ENCODE measurements around the gene PIGU. TPM values are rescaled to one million over a fixed set of nuclear protein-coding genes. Genes with fewer than 3 reads are reported as not detected.

PIGU gene
- total RNA-seq, 1 donor: 9.0 TPM

- H3K79me2 ChIP-seq (ENCODE audit: insufficient read depth, low read length): no peaks in the 10 kb centered on the region
- no peak overlapping the region for H3K4me2 ChIP-seq (ENCODE audit: insufficient read depth, low read length)
- TF ChIP-seq CTCF (IDR thresholded peaks at IDR 0.05; ENCODE audit: extremely low read depth, low read depth, low read length): no peak
- H3K27ac ChIP-seq (ENCODE audit: low read depth, low read length): no peak overlapping the region
- H3K9me3 ChIP-seq (ENCODE audit: low read depth, low read length): no peaks in the 10 kb centered on the region
- no peak overlapping the region for H3K4me3 ChIP-seq (ENCODE audit: insufficient read depth, low read length)
- no peaks in the 10 kb centered on the region for H4K20me1 ChIP-seq (ENCODE audit: insufficient read depth, low read length)
- no peak for DNase-seq (ENCODE audit: insufficient read length, low spot score, missing footprints)
- H2AFZ ChIP-seq (ENCODE audit: low read length): no peak overlapping the region
- no peaks in the 10 kb centered on the region for H3K27me3 ChIP-seq (ENCODE audit: insufficient read depth, low read length)
- H3K4me1 ChIP-seq (ENCODE audit: insufficient read depth, low read length): no peaks in the 10 kb centered on the region
- H3K36me3 ChIP-seq (ENCODE audit: insufficient read depth, low read length): no peaks in the 10 kb centered on the region
Measured at GRCh38 chr20:34654207-34654744, 22.6 kb downstream of the PIGU start.

- Histone ChIP-seq H4K20me1 (ENCODE audit: insufficient read depth, low read length) (no peaks in the 10 kb centered on the region), H3K9me3 (ENCODE audit: low read depth, low read length) (no peaks in the 10 kb centered on the region), H3K4me3 (ENCODE audit: insufficient read depth, low read length) (no peak overlapping the region), H3K79me2 (ENCODE audit: insufficient read depth, low read length) (no peaks in the 10 kb centered on the region), H3K27me3 (ENCODE audit: insufficient read depth, low read length) (no peaks in the 10 kb centered on the region), H3K4me2 (ENCODE audit: insufficient read depth, low read length) (no peak overlapping the region), H2AFZ (ENCODE audit: low read length) (no peak overlapping the region), H3K4me1 (ENCODE audit: insufficient read depth, low read length) (no peaks in the 10 kb centered on the region), H3K27ac (ENCODE audit: low read depth, low read length) (no peak overlapping the region), H3K36me3 (ENCODE audit: insufficient read depth, low read length) (no peaks in the 10 kb centered on the region)
- no peak for TF ChIP-seq CTCF (IDR thresholded peaks at IDR 0.05; ENCODE audit: extremely low read depth, low read depth, low read length)
- no peak for DNase-seq (ENCODE audit: insufficient read length, low spot score, missing footprints)
Measured at GRCh38 chr20:34651200-34651599, 25.7 kb downstream of the PIGU start.

GRCh38 chr20:34647737-34648136 is 29.2 kb downstream of the PIGU start:
- Histone ChIP-seq H3K9me3 (ENCODE audit: low read depth, low read length) (no peaks in the 10 kb centered on the region), H3K27me3 (ENCODE audit: insufficient read depth, low read length) (no peaks in the 10 kb centered on the region), H3K4me3 (ENCODE audit: insufficient read depth, low read length) (no peak overlapping the region), H3K4me2 (ENCODE audit: insufficient read depth, low read length) (no peak overlapping the region), H3K36me3 (ENCODE audit: insufficient read depth, low read length) (no peaks in the 10 kb centered on the region), H4K20me1 (ENCODE audit: insufficient read depth, low read length) (no peaks in the 10 kb centered on the region), H3K4me1 (ENCODE audit: insufficient read depth, low read length) (peaks cover 8% of the 10 kb centered on the region), H2AFZ (ENCODE audit: low read length) (no peak overlapping the region), H3K79me2 (ENCODE audit: insufficient read depth, low read length) (no peaks in the 10 kb centered on the region), H3K27ac (ENCODE audit: low read depth, low read length) (no peak overlapping the region)
- DNase-seq (ENCODE audit: insufficient read length, low spot score, missing footprints): no peak
- TF ChIP-seq CTCF (IDR thresholded peaks at IDR 0.05; ENCODE audit: extremely low read depth, low read depth, low read length): no peak

- Histone ChIP-seq H3K4me1 (ENCODE audit: insufficient read depth, low read length) (peaks cover 8% of the 10 kb centered on the region), H3K27me3 (ENCODE audit: insufficient read depth, low read length) (no peaks in the 10 kb centered on the region), H2AFZ (ENCODE audit: low read length) (no peak overlapping the region), H3K36me3 (ENCODE audit: insufficient read depth, low read length) (no peaks in the 10 kb centered on the region), H3K4me3 (ENCODE audit: insufficient read depth, low read length) (no peak overlapping the region), H4K20me1 (ENCODE audit: insufficient read depth, low read length) (no peaks in the 10 kb centered on the region), H3K79me2 (ENCODE audit: insufficient read depth, low read length) (no peaks in the 10 kb centered on the region), H3K4me2 (ENCODE audit: insufficient read depth, low read length) (no peak overlapping the region), H3K9me3 (ENCODE audit: low read depth, low read length) (no peaks in the 10 kb centered on the region), H3K27ac (ENCODE audit: low read depth, low read length) (no peak overlapping the region)
- DNase-seq (ENCODE audit: insufficient read length, low spot score, missing footprints): no peak
- no peak for TF ChIP-seq CTCF (IDR thresholded peaks at IDR 0.05; ENCODE audit: extremely low read depth, low read depth, low read length)
Measured at GRCh38 chr20:34644951-34645350, 31.9 kb downstream of the PIGU start.

All from osteoblast (primary cell).